HEK293 (cell line): ENCODE data around the gene CDC37L1.

ENCODE experiments used
- CTCF ChIP-seq: fragments of 450-650 bp; formaldehyde crosslinking; IDR thresholded peaks from 2 replicates; pipeline ENCODE4 v1.5.1; 2016; ENCODE audit warnings: missing biosample characterization, missing genetic modification characterization
- SP3 ChIP-seq: fragments of 450-650 bp; formaldehyde crosslinking; IDR thresholded peaks from 2 replicates; pipeline ENCODE4 v1.5.1; 2016; ENCODE audit warnings: missing biosample characterization, missing genetic modification characterization
- TF ChIP-seq, protein P1 (sequence below): fragments of 450-650 bp; formaldehyde crosslinking; IDR thresholded peaks from 2 replicates; pipeline ENCODE4 v1.5.1; 2016; ENCODE audit warnings: missing biosample characterization, missing genetic modification characterization, borderline replicate concordance
- TF ChIP-seq, protein P2 (sequence below): fragments of 450-650 bp; formaldehyde crosslinking; IDR thresholded peaks from 2 replicates; pipeline ENCODE4 v1.5.1; 2016; ENCODE audit warnings: missing biosample characterization, missing genetic modification characterization, low read depth

DNA sequence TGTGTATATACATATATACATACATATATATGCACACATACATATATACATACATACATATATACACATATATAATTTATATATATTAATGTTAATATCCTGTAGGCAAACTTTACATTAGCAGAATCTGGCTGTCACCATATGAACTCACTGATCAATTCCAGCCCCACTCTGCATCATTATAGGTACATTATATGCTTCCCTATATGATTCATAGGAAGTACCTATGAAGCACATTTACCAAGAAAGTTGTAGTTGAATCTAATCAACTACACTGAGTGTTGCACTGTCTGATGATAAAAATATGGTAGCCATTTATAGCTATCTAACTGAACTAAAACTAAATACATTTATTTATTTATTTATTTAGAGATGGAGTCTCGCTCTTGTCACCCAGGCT lies 7.6 kb upstream of the CDC37L1 start:
- TF ChIP-seq CTCF (tag by site-specific recombination) (no peak), SP3 (no peak)
- TF ChIP-seq, protein P1, sequence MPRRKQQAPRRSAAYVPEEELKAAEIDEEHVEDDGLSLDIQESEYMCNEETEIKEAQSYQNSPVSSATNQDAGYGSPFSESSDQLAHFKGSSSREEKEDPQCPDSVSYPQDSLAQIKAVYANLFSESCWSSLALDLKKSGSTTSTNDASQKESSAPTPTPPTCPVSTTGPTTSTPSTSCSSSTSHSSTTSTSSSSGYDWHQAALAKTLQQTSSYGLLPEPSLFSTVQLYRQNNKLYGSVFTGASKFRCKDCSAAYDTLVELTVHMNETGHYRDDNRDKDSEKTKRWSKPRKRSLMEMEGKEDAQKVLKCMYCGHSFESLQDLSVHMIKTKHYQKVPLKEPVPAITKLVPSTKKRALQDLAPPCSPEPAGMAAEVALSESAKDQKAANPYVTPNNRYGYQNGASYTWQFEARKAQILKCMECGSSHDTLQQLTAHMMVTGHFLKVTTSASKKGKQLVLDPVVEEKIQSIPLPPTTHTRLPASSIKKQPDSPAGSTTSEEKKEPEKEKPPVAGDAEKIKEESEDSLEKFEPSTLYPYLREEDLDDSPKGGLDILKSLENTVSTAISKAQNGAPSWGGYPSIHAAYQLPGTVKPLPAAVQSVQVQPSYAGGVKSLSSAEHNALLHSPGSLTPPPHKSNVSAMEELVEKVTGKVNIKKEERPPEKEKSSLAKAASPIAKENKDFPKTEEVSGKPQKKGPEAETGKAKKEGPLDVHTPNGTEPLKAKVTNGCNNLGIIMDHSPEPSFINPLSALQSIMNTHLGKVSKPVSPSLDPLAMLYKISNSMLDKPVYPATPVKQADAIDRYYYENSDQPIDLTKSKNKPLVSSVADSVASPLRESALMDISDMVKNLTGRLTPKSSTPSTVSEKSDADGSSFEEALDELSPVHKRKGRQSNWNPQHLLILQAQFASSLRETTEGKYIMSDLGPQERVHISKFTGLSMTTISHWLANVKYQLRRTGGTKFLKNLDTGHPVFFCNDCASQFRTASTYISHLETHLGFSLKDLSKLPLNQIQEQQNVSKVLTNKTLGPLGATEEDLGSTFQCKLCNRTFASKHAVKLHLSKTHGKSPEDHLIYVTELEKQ (tag by site-specific recombination), result no peak
- TF ChIP-seq, protein P2, sequence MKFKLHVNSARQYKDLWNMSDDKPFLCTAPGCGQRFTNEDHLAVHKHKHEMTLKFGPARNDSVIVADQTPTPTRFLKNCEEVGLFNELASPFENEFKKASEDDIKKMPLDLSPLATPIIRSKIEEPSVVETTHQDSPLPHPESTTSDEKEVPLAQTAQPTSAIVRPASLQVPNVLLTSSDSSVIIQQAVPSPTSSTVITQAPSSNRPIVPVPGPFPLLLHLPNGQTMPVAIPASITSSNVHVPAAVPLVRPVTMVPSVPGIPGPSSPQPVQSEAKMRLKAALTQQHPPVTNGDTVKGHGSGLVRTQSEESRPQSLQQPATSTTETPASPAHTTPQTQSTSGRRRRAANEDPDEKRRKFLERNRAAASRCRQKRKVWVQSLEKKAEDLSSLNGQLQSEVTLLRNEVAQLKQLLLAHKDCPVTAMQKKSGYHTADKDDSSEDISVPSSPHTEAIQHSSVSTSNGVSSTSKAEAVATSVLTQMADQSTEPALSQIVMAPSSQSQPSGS (tag by site-specific recombination), result no peak
